K562 (cell line): ENCODE results near the gene GNG5. TPM values are rescaled to one million over a fixed set of nuclear protein-coding genes. Genes with fewer than 3 reads are reported as not detected.

Source experiments
- ATAC-seq: fragments of 200-7000 bp; cut with Tn5 transposase; 3 replicates; pipeline ENCODE4 v1.9.1; 2020; ENCODE audit warnings: moderate library complexity
- BruUV-seq: library from RNA; stranded (reverse); fragments of 400-500 nt; replicated peaks from 2 replicates; lab custom pipeline; 2021; lab: Mats Ljungman, UMichigan
- CTCF ChIA-PET: fragments of 300-600 bp; formaldehyde crosslinking; extraction: SDS; loops from one replicate; lab custom pipeline; 2021; ENCODE audit warnings: low intra/inter-chr PET ratio; lab: Yijun Ruan, JAX
- POLR2A ChIA-PET: fragments of 300-600, 350-650 bp; sonication (Branson Sonifier 250); formaldehyde crosslinking; extraction: SDS; loops from one replicate; lab custom pipeline; 2021; ENCODE audit warnings: antibody characterized with exemption, inconsistent platforms; lab: Yijun Ruan, JAX
- DNase-seq, 4 experiments: peaks; one replicate each; pipeline versions ENCODE4 v3.0.0 to v3.0.0-alpha.2; 2011 to 2018; ENCODE audit warnings: low spot score in 3 of 4, mixed read lengths in 3 of 4; ENCODE audit errors: extremely low read depth in 1 of 4
- FAIRE-seq: peaks from 2 replicates; lab custom pipeline; 2011; peaks lifted over from hg19 to GRCh38; lab: Jason Lieb, UNC
- H2AFZ ChIP-seq: 2 replicates; pipeline ENCODE4 v1.6.0; 2011; ENCODE audit warnings: low read depth, low read length, control low read depth, inconsistent platforms
- H3K27ac ChIP-seq: fragments of 200-600 bp; 3 replicates; pipeline ENCODE4 v1.8.0; 2011; ENCODE audit warnings: low read depth, mild to moderate bottlenecking, control low read depth, inconsistent platforms, low read length, moderate library complexity, mixed read lengths; ENCODE audit errors: extremely low read depth
- H3K27me3 ChIP-seq, 2 experiments: fragments of 300-600 bp in 1 of 2; 2 replicates in 1 of 2; 3 replicates in 1 of 2; pipeline versions ENCODE4 v1.6.0 to v1.8.0; 2011; ENCODE audit warnings: inconsistent platforms in 2 of 2, low read length in 2 of 2, mild to moderate bottlenecking in 1 of 2, mixed read lengths in 1 of 2, moderate library complexity in 1 of 2; ENCODE audit not compliant: control insufficient read depth in 2 of 2, insufficient read depth in 2 of 2
- H3K36me3 ChIP-seq: fragments of 300-600 bp; 3 replicates; pipeline ENCODE4 v1.8.0; 2011; ENCODE audit warnings: mild to moderate bottlenecking, low read length, inconsistent platforms; ENCODE audit not compliant: control insufficient read depth, insufficient read depth
- H3K4me1 ChIP-seq, 2 experiments: fragments of 200-600 bp in 1 of 2; replicated peaks in 1 of 2; 2 replicates in 1 of 2; 3 replicates in 1 of 2; pipeline versions ENCODE4 v1.5.1 to v1.8.0; 2011; ENCODE audit warnings: inconsistent platforms in 2 of 2, low read length in 2 of 2, mild to moderate bottlenecking in 1 of 2, mixed read lengths in 1 of 2, moderate library complexity in 1 of 2; ENCODE audit not compliant: control insufficient read depth in 2 of 2, insufficient read depth in 2 of 2
- H3K4me2 ChIP-seq: 2 replicates; pipeline ENCODE4 v1.6.1; 2011; ENCODE audit warnings: low read length, control low read depth, inconsistent platforms, mixed read lengths; ENCODE audit not compliant: insufficient read depth
- H3K4me3 ChIP-seq: fragments of 200-600 bp; sonication (generic), shearing (Covaris generic); 2 replicates; pipeline ENCODE4 v1.5.1; 2016; ENCODE audit warnings: control low read depth, inconsistent platforms
- H3K79me2 ChIP-seq: fragments of 200-600 bp; 3 replicates; pipeline ENCODE4 v1.8.0; 2011; ENCODE audit warnings: low read length, inconsistent platforms; ENCODE audit not compliant: control insufficient read depth, insufficient read depth
- H3K9ac ChIP-seq, 2 experiments: 2 replicates each; pipeline versions ENCODE4 v1.6.0 to v1.6.1; 2011; ENCODE audit warnings: low read depth in 2 of 2, low read length in 2 of 2, control low read depth in 1 of 2, inconsistent platforms in 1 of 2, mild to moderate bottlenecking in 1 of 2, mixed read lengths in 1 of 2; ENCODE audit not compliant: insufficient read depth in 1 of 2
- H3K9me1 ChIP-seq: one replicate; pipeline ENCODE4 v1.6.0; 2011; ENCODE audit warnings: inconsistent platforms, mild to moderate bottlenecking, low read length, moderate library complexity; ENCODE audit not compliant: control insufficient read depth, insufficient read depth
- H3K9me3 ChIP-seq: replicated peaks from 2 replicates; pipeline ENCODE4 v1.5.1; 2011; ENCODE audit warnings: low read depth, low read length, inconsistent platforms; ENCODE audit not compliant: control insufficient read depth, insufficient read depth
- H4K20me1 ChIP-seq: replicated peaks from 2 replicates; pipeline ENCODE4 v1.6.1; 2011; ENCODE audit warnings: low read length, inconsistent platforms, mixed read lengths; ENCODE audit not compliant: control insufficient read depth, insufficient read depth
- BRD9 ChIP-seq: fragments of 450-650 bp; IDR thresholded peaks from 2 replicates; pipeline ENCODE4 v1.6.1; 2018; ENCODE audit warnings: low read depth; ENCODE audit not compliant: partially characterized antibody
- COPS2 ChIP-seq: fragments of 450-650 bp; conservative IDR thresholded peaks from 2 replicates; pipeline ENCODE4 v1.6.1; 2016; ENCODE audit warnings: mild to moderate bottlenecking, moderate library complexity
- EZH2 ChIP-seq: IDR thresholded peaks from 2 replicates; pipeline ENCODE4 v1.6.1; 2012; ENCODE audit warnings: low read depth, mild to moderate bottlenecking, inconsistent platforms, low read length, borderline replicate concordance
- HNRNPLL ChIP-seq: fragments of 200-400 bp; formaldehyde crosslinking; IDR thresholded peaks from 2 replicates; pipeline ENCODE4 v1.6.1; 2017; ENCODE audit warnings: low read length, low read depth, mild to moderate bottlenecking; ENCODE audit not compliant: poor library complexity, severe bottlenecking
- JUNB ChIP-seq: fragments of 450-650 bp; formaldehyde crosslinking; conservative IDR thresholded peaks from 2 replicates; pipeline ENCODE4 v1.4.0; 2020; ENCODE audit warnings: mild to moderate bottlenecking
- PML ChIP-seq: IDR thresholded peaks from 2 replicates; pipeline ENCODE4 v1.6.1; 2012; ENCODE audit warnings: low read length, inconsistent platforms
- POLR2B ChIP-seq: fragments of 450-650 bp; IDR thresholded peaks from 2 replicates; pipeline ENCODE4 v1.6.1; 2018; ENCODE audit warnings: low read depth; ENCODE audit not compliant: partially characterized antibody
- STAT5A ChIP-seq: IDR thresholded peaks from 2 replicates; pipeline ENCODE4 v1.6.1; 2012; ENCODE audit warnings: low read length, inconsistent platforms, borderline replicate concordance
- TFAM ChIP-seq: fragments of 250-450 bp; sonication (Bioruptor Pico); conservative IDR thresholded peaks from 2 replicates; pipeline ENCODE4 v1.5.0; 2021; ENCODE audit warnings: mild to moderate bottlenecking, moderate library complexity
- ZNF23 ChIP-seq: fragments of 250-450 bp; sonication (Bioruptor Pico); IDR thresholded peaks from 2 replicates; pipeline ENCODE4 v1.4.0; 2020; ENCODE audit warnings: mild to moderate bottlenecking
- ZNF431 ChIP-seq: sonication (generic); formaldehyde crosslinking; IDR thresholded peaks from 2 replicates; pipeline ENCODE4 v1.8.0; 2022; ENCODE audit warnings: mild to moderate bottlenecking, missing genetic modification reagents
- ZNF436 ChIP-seq: fragments of 250-450, 450-650 bp; sonication (Bioruptor Pico); formaldehyde crosslinking; IDR thresholded peaks from 2 replicates; pipeline ENCODE4 v1.7.0; 2020; ENCODE audit warnings: mild to moderate bottlenecking
- ZNF584 ChIP-seq: fragments of 200-800 bp; sonication (Bioruptor generic); IDR thresholded peaks from 2 replicates; pipeline ENCODE4 v1.6.1; 2016; ENCODE audit warnings: low read depth, mild to moderate bottlenecking, missing genetic modification characterization, missing compliant biosample characterization
- WGBS: fragments of 100-300 bp; shearing (Covaris generic); methylation state at CpG from one replicate; pipeline ENCODE4 v1.1.6; 2016; ENCODE audit warnings: low coverage, mixed read lengths; ENCODE audit not compliant: insufficient coverage; ENCODE audit errors: missing lambda C conversion rate; 5-methylcytosine and 5-hydroxymethylcytosine counted together
- in situ Hi-C: fragments of 300-500 bp; cut with MboI; formaldehyde crosslinking; loops from 4 replicates; pipeline ENCODE4 v1.15.0; 2018; ENCODE audit warnings: inconsistent platforms, mixed read lengths
- intact Hi-C: fragments of 100-400 bp; cut with micrococcal nuclease; formaldehyde crosslinking; loops from 2 replicates; pipeline ENCODE4 v1.14.2; 2022
- polyA plus RNA-seq, 8 experiments: library from polyadenylated mRNA; depleted of rRNA in 4 of 8; stranded (reverse) in 5 of 8; unstranded in 3 of 8; fragments of >200 nt; fragmentation: Nextera tagmentation in 2 of 8; fragmentation: Illumina TruSeq in 1 of 8; extraction: Ambion mirVana in 2 of 8; extraction: Trizol in 1 of 8; gene quantifications; 2 replicates each; pipeline versions ENCODE4 v1.2.1 to v1.2.3, GENCODE V29; 2011 to 2014; ENCODE audit warnings: inconsistent platforms in 1 of 8, missing spikeins in 1 of 8
- total RNA-seq, 7 experiments: library from RNA; depleted of rRNA in 6 of 7; stranded (reverse); fragments of >200 nt in 6 of 7; fragmentation: Illumina TruSeq in 2 of 7; extraction: Trizol in 2 of 7; gene quantifications; 2 replicates each; pipeline versions ENCODE4 v1.2.1 to v1.2.3, GENCODE V29; 2011 to 2021; ENCODE audit warnings: low replicate concordance in 1 of 7
- TF ChIP-seq, protein P1 (sequence below): fragments of 450-650 bp; IDR thresholded peaks from 2 replicates; pipeline ENCODE4 v1.6.1; 2018; ENCODE audit not compliant: partially characterized antibody
- TF ChIP-seq, protein P2 (sequence below), 2 experiments: fragments of 450-650 bp; IDR thresholded peaks; 2 replicates each; pipeline ENCODE4 v1.6.1; 2016

The GNG5 gene
- total and polyA plus RNA-seq, 9 of the 15 experiments (the other 6 are each of a cell fraction or from before 2014, with no cell fraction given), result 61.9 to 243 (median 150) TPM

DNA sequence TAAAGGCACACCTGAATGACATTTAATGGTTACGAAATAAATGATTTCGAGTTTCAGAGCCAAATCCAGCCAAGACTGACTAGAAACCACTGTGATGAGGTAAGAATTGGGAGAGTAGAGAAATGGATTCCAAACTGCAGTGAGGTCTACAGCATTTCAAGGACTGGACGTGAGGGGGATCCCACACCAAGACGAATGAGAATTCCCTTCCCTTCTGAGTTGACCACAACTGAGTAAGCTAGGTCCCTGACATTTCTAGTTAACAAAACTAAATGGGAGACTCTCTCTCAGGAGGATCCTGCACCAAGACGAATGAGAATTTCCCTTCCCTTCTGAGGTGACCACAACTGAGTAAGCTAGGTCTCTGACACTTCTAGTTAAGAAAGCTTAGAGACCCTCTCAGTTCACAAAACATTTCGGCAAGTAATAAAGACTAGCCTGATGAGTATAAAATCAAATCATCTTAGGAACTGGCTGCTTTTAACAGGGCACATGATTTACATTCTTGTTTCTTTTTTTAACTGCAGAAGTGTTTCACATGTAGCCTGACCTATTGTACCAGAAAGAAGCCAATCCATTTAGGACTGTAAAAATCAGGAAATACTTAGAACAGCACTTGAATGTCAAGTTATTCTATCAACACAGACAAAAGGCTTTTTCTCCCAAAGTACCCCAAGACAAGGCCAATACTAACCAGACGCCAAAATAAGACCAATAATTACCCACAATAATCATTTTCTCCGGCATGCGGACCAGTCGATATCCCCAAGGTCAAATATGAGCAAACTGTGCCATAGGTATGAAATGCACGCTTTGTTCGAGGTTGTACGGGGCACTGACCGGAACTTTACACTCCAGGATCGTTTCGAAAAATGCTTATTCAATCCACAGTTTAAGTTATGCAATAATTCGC lies 1.5 kb downstream of the GNG5 start:
- CTCF ChIA-PET, result interaction anchor here (0.7 to 1.1 kb wide), 3 partner anchors 21 to 133 kb away, joined by 3 to 7 read pairs (median 4); no protein-coding TSS in a partner anchor
- Histone ChIP-seq H3K4me2 (peak overlapping the region; percentile 98), H3K9ac (peak overlapping the region; percentile 98 to 99), H3K79me2 (peaks cover 82% of the 10 kb centered on the region), H3K36me3 (peaks cover 52% of the 10 kb centered on the region), H3K9me3 (no peaks in the 10 kb centered on the region; the same call in 1 of the 2 replicates), H3K27ac (peak overlapping the region; percentile 97), H4K20me1 (peaks cover 18% of the 10 kb centered on the region), H3K4me3 (peak overlapping the region; percentile 69), H2AFZ (peak overlapping the region; percentile 83; the same call in 1 of the 2 replicates), H3K9me1 (no peaks in the 10 kb centered on the region), H3K27me3 (no peaks in the 10 kb centered on the region), H3K4me1 (peaks cover 4 to 10% of the 10 kb centered on the region in 2 experiments; a peak in 4 of 5 replicates)
- peak in 2 of 4 experiments; percentile 25 to 53 for DNase-seq
- 1% methylated on average over 17 of the region's 17 CpGs for WGBS
- FAIRE-seq, result peak; percentile 70
- in situ Hi-C loops (no loop called here), intact Hi-C loops (loop anchor here (2.0 to 10.0 kb wide), 3 partner anchors 70 to 200 kb away; partner anchors contain the start of genes CTBS and SAMD13)
- BruUV-seq, result TSS peak; percentile 41
- POLR2A ChIA-PET, result interaction anchor here (0.6 to 4.1 kb wide), 9 partner anchors 9 to 110 kb away, joined by 3 to 34 read pairs (median 4); no protein-coding TSS in a partner anchor
- ATAC-seq, result peak; percentile 11
- TF ChIP-seq POLR2B (no peak), JUNB (no peak), COPS2 (no peak), STAT5A (no peak), TFAM (CRISPR knock-in tag) (no peak), HNRNPLL (no peak), PML (no peak), ZNF431 (CRISPR knock-in tag) (no peak), BRD9 (no peak), ZNF23 (CRISPR knock-in tag) (no peak), EZH2 (no peak), ZNF436 (CRISPR knock-in tag) (no peak), ZNF584 (CRISPR knock-in tag) (no peak)
- TF ChIP-seq, protein P1, sequence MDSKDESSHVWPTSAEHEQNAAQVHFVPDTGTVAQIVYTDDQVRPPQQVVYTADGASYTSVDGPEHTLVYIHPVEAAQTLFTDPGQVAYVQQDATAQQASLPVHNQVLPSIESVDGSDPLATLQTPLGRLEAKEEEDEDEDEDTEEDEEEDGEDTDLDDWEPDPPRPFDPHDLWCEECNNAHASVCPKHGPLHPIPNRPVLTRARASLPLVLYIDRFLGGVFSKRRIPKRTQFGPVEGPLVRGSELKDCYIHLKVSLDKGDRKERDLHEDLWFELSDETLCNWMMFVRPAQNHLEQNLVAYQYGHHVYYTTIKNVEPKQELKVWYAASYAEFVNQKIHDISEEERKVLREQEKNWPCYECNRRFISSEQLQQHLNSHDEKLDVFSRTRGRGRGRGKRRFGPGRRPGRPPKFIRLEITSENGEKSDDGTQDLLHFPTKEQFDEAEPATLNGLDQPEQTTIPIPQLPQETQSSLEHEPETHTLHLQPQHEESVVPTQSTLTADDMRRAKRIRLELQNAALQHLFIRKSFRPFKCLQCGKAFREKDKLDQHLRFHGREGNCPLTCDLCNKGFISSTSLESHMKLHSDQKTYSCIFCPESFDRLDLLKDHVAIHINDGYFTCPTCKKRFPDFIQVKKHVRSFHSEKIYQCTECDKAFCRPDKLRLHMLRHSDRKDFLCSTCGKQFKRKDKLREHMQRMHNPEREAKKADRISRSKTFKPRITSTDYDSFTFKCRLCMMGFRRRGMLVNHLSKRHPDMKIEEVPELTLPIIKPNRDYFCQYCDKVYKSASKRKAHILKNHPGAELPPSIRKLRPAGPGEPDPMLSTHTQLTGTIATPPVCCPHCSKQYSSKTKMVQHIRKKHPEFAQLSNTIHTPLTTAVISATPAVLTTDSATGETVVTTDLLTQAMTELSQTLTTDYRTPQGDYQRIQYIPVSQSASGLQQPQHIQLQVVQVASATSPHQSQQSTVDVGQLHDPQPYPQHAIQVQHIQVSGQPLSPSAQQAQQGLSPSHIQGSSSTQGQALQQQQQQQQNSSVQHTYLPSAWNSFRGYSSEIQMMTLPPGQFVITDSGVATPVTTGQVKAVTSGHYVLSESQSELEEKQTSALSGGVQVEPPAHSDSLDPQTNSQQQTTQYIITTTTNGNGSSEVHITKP, result peak; percentile 63
- TF ChIP-seq, protein P2, sequence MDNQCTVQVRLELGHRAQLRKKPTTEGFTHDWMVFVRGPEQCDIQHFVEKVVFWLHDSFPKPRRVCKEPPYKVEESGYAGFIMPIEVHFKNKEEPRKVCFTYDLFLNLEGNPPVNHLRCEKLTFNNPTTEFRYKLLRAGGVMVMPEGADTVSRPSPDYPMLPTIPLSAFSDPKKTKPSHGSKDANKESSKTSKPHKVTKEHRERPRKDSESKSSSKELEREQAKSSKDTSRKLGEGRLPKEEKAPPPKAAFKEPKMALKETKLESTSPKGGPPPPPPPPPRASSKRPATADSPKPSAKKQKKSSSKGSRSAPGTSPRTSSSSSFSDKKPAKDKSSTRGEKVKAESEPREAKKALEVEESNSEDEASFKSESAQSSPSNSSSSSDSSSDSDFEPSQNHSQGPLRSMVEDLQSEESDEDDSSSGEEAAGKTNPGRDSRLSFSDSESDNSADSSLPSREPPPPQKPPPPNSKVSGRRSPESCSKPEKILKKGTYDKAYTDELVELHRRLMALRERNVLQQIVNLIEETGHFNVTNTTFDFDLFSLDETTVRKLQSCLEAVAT (IDR thresholded peaks at IDR 0.05), result peak in 1 of 2 experiments; percentile 45; a peak in 1 of 4 replicates
